GM03348 (cell line): Measurements from ENCODE around the gene PTPRK.

ENCODE experiments used
- DNase-seq: peaks from one replicate; pipeline ENCODE4 v3.0.0; 2012; ENCODE audit warnings: low spot score

Gene PTPRK

DNA sequence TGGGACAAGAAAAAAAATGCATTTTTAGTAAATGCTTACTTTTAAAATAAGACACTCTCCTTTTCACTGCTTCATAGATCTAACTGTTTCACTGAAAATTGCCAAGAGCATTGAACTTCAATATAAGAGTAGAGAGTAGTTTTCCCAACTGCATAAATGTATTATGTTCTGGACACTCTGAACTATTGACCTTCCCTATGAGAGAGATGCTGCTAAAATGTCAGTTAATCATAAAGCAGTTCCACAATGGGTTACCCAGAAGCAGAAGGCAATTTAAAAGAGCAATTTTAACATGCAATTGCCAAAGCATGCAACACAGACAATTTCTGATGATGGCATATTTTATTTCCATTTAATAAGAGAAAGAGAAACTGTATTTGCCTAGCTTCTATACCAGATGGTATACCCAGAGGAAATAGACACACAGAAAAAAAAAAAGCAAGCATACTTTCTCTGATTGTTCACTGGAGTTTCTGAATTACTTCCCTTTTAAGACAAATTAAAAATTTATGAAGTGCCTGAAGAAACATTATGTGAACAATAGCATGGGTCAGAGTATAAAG, 340.4 kb downstream of the PTPRK start:
- DNase-seq = no peak

DNA sequence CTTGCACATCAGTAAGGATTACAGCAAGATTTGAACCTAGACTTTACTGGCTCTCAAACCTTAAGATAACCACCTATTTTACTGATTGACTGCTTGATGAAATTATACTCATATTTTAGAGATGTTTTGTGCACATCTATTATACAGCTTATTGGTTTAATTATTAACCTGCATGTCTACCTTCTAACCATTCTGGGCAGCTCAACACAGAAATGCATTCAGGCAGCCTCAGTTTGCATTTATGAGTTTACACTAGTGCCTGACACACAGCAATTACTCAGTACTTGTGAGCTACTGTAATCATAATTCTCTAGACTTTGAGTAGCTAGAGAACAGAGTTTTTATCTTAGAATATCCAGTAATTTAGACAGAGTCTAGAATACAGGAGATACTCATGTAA, 345.7 kb downstream of the PTPRK start:
- no peak for DNase-seq

DNA sequence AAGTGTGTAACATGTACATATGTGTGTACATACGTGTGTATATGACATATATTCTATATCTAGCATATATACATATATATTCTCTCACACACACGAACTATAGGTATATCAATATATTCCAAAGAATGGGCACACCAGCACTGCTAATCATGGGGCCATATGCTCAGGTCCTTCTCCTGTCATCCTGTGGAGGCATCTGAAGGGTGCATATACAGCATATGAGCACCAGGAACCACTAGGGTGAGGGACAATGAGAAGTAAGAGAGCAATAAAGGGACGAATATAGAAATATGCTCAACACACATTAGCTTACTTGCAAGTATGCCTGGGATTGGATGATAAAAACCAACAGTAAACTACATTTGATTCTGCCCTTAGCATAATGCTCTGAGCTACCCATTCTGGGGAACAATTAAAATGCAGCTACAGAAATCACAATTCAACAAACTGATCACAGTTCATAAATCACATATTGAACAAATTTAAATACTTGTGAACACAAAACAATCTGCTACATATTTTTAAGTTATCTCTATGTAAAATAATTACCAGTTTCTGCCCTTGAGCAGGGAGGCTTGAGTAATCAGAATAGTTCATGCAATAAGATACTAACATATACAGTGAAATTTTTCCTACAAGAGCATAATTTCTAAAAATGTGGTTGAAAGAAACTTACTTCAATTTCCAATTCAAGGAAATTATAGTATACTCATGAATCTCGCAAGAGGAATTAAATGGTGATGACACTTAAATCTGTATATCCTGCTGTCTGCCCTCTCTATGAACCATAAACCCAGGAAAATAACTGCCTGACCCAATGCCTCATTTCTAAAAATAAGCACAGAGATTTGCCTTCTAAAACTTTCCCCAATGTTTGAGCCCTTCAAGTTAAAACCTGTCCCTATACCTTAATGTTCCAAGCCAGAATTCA, 347.4 kb downstream of the PTPRK start:
- no peak for DNase-seq

DNA sequence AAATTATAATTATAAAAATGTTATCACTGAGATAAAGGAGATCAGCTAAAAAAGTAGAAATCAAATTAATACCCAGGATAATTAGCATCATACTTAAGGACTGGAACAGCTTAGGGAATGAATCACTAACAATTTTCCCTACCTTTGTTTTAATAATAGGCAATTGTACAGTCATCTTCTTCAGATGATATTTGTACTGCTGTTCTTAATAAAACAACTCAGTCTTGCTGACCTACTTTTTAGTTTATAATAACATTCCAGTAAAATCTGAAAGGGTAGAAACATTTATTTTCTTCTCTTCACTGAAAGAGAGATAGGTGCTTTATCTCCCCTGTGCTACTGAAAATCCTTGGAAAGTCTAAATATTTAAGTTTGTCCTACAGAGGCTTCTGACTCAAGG, 348.3 kb downstream of the PTPRK start:
- no peak for DNase-seq

DNA sequence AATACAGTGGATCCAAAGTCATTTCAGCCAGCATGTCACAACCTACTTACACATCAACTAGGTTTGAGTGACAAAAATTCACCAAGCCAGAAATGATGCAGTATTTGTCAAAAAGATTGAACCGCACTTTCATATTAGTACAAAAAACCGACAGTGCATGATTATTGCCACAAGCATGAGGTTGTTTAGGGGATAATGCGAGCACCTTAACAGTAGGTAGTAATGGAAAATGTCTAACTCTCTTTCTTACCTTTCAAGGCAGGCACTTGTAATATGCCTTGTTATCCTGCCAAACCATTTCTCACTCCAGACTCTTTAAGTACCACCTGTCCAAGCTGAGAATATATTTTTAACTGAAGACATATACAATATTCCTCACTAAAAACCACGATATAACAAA, 349.2 kb downstream of the PTPRK start:
- DNase-seq = no peak

DNA sequence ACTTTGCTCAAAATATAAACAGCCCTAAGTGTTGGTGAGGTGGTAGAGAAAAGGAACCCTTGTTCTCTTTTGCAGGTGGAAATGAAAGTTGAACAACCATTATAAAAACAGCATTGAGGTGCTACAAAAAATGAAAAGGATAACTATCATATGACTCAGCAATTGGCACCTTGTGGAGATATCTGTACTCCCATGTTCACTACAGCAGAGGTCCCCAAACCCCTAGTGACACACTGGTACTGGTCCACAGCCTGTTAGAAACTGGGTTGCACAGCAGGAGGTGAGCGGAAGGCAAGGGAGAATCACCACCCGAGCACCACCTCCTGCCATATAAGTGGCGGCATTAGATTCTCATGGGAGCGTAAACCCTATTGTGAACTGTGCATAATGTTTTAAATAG, 352.2 kb downstream of the PTPRK start:
- DNase-seq = no peak

DNA sequence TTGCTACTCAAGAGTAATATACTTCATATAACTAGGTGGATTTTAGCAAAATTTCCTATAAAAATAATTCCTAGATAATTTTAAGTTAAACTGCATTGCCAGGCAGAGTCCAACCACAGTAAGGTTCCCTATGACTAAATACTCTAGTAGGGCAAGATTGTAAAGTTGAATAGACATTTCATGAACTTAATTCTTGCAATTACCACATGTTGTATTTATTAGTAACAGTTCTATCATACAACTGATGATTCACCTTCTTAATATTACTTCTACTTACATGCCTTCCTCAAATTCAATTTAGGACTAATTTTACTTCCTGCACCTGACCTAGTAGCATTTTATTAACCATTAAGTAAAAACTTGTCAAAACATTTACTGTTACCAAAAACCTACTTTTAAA, 352.8 kb downstream of the PTPRK start:
- no peak for DNase-seq

DNA sequence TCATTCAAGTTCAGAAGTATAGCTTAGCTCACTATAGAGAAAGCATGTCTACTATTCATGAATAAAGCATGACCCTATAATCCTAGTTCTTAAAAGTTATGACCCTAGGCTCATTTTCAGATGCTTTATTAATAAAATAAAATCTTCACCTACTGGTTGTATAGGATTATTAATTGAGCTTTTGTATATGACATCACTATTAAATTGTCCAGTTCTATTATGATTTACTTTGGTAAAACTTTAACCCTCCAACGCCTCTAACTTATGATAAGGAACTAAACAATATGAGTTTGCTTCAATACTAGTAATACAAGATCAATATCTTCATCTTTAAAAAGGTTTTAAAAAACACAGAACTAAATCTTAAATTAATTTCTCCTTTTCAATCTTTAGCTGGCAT, 356.1 kb downstream of the PTPRK start:
- DNase-seq = no peak

DNA sequence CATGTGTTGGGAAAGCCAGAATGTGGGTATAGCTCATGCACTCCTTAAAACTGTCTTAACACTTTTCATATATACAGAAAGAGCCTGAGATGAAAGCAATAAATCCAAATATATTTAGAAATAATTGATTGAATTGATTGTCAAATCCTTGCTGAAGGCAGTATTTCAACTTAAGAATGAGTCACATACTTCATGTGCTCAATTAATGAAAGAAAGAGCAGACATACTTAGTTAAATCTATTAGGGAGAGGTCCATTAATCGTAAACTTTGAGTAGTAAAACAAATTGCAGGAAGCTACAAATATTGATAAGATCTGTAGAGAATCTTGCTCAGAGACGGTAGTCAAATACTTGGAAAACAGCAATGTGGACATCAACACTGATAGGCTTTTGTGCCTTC, 358.0 kb downstream of the PTPRK start:
- DNase-seq = no peak

DNA sequence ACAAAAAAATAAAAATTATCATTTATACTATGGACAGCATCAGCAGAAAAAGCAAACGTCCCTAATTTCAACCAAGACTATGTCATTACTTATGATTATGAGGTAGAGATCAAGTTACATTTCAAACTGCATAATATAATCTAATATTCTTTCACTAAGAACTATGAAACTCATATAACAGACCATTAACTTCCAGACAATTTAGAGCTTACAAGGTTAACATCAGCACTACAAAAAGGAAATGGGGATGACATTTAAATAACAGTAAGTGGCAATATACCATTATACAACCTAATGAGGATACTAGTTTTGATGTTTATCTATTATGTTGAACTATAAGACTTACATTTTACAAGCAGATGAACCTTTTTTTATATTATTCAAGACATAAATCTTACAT, 358.6 kb downstream of the PTPRK start:
- DNase-seq = no peak

DNA sequence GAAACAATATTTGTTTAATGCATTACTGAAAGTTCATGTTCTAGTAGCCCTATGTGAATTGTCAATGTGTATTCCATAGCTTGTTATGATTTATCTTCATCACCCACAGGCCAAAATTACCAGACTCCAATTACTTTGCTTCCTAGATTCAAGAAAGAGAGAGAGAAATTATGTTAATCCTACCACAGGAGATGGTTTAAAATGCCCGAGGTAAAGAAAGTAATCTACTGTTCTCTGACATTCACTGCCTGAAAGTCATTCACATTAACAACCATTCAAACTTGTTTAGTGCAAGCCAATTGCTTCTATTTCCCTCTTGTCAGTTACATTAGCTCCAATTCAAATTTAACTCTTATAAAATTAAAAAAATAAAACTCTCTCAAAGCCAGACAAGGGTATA, 359.1 kb downstream of the PTPRK start:
- no peak for DNase-seq

DNA sequence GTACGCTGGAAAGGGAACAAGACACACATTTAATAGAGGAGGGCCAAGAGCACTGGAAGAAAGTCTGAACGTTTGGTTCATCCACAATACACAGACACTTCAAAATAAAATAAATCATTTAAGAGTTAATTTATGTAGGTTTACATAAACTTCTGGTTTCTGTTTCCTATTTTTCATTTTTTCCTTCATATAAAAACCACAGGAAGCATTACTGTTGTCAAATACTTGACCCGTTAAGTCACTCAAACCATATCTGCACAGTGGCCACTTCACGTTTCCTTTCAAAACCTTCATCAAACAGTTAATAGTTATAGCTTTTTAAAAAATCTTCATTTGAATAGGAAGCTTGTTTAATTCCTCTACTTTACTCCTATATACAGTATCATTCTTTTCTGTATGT, 361.9 kb downstream of the PTPRK start:
- no peak for DNase-seq

DNA sequence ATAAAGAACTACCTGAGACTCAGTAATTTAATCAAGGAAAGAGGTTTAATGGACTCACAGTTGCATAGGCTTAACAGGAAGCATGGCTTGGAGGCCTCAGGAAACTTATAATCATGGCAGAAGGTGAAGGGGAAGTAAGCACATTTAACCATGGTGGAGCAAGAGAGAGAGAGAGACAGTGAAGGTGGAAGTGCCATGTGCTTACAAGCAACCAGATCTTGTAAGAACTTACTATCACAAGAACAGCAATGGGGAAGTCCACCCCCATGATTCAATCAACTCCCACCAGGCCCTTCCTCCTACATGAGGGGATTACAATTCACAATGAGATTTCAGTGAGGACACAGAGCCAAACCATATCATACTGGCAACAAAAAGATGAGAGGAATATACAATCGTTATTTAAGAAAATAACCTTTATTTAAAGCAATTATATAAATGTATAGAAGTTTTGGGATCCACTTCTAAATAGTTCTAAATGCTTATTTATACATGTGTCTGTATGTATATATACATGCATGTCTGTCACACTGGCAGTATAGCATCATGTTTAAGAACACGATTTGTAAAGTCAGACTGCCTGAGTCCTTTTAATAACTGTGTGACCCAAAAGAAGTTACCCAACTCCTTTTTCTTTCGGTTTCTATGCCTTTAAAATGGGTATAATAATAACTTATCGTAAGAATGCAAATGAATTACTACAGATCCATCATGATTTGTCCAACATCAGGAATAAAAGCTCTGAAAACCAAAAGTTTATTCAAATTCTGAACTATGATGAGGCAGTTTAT, 363.9 kb downstream of the PTPRK start:
- no peak for DNase-seq

DNA sequence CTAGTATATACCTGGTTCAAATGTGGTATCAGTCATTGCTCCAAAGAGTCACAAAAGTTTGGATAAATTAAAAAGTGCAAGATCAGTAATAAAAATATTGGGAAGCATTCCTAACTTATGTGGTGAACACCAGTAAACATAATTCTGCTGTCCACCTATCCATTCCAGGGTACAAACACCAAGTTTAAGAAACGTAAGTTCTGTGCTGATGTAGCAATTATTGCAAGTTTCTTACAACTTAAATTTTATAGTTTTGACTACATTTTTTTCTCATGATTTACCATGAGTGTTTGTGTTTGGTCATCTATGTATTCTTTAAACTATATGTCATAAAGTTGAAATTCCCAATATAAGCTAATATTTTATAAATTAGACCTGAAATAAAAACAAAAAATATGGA, 364.6 kb downstream of the PTPRK start:
- no peak for DNase-seq

DNA sequence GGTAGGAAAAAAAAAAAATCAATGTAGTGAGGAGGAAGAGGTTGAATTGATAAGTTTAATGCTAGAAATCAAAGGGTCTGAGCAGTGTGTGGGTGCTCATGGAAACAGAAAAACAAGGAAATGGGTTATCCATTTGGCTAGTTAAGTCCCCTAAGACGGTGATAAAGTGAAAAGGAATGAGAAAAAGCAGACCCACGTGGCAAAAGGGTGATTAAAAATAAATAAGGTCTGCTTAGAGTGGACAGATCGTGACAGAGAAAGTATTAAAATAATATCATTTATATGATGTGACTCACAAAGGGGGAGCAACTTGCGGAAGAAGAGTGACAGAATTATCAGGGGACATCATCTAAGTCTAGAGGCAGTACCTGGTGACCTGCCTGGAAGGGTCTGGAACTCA, 367.8 kb downstream of the PTPRK start:
- no peak for DNase-seq

DNA sequence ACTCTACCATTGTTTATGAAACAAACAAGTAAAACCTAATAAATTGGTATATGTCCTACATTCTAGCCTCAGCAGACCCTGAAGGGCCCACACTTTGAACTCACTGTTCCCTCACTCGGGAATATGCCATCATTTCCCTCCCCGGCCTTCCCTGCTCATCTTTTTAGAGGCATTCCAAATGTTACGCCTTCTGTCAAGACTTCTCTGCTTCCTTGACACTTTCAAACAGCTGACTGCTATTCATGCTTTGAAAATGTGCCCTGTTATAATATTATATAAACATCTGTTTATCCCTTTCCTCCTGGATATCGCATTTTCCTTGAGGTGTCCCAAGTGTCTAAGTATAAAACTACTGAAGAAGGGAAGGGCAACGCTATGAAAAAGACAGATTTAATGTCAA, 370.0 kb downstream of the PTPRK start:
- DNase-seq = no peak

DNA sequence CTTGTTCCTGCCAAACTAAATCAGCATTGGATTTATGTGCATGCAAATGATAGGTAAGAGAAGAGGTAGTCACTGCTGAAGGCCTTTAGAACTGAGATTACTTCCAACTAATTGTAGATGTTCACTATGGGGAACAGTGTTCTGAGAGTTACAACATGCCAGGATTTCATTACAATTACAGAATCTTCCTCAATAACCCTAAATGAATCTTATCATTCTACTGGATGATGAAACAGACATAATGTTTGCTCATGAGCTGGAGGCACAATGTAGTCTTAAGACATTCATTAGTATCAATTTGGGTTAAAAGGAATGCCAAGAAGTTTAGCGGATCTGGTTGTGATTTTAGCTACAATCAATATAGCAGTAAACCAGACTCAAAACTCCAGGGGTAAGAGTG, 370.6 kb downstream of the PTPRK start:
- DNase-seq = no peak

DNA sequence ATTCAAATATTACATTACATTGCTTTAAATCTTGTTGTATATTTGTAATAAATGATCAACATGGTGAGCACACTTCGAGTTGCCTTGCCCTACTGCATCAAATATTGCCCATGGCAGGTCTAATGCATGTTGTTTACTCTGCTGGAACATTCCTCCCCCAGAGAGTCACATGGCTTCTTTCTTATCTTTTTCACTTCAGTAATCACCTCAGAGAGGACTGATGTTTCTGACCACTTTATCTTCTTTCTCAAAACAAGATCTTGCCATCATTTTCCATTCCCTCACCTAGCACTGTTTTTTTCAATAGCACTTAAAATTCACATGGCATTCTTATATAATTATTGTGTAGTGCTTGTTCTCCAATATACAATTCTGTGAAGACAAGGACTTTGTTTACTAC, 376.1 kb downstream of the PTPRK start:
- DNase-seq = no peak

DNA sequence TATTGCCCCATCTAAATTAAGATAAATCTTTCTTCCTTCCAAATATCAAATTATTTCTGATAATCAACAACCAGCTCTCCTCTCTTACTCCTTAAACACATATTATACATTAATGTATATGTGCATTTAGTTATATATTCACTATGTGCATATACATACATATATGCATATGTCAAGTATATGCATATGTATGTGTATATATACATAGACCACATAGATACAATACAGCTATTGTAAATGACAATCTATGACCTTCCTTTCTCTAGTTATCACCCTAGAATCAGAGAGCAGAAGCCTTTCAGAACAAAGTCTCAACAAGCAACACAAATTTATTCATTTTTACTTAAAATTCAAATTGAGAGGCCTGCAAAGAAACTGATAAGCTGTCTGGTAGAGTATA, 378.5 kb downstream of the PTPRK start:
- no peak for DNase-seq

DNA sequence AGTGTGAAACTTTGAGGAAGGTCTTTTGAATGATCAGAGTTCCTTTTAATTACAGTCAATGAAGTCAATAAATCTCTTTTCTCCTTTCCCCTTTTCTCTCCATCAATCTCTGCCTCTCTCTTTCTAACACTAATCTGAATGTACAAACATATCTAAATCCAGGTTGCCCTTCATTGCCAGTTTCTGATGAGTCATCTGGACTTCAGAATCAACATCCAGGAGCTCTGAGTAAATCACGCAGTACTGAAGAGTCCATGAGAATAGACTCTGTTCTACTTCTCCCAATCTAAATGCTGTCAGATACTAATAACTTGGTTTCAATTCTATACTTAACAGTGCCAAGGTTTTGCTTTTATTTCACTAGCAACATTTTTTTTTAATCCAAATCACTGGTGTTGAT, 380.9 kb downstream of the PTPRK start:
- peak; percentile 6 for DNase-seq

DNA sequence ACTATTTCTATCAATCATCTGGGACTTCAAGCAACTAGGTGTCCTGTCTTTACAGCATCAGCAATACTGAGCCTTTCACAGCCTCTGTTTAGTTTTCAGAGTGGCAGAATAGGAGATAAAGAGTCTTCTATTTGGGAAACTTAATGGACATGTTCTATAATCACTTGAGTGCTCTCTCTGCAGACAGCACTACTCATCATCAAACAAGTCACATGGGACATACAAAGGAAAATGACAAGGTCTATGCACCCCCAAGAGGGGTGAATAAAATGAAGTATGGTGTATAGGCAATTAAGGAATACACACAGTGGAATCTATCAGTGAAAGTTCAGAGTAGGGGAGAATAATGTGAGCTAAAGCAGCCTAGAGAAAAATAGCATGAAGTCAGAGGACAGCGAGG, 381.7 kb downstream of the PTPRK start:
- DNase-seq = no peak

DNA sequence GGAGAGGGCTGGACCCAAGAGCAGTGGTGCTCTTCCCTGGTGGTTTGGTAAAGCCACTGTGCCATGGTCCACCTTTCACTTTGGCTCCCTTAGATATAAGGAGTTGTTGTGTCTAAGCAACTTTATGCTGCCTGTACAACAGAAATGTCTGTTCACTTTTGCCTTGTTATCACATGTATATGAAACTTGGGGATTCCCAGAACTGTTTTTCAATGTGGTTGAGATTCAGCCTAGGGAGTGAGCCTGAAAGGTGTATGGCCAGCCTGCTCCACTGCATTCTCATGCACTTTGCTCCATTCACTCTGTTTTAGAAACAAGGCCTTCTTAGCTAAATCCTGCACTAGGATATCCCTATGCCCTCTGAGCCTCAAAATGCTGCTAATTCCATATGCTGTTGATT, 385.1 kb downstream of the PTPRK start:
- no peak for DNase-seq

DNA sequence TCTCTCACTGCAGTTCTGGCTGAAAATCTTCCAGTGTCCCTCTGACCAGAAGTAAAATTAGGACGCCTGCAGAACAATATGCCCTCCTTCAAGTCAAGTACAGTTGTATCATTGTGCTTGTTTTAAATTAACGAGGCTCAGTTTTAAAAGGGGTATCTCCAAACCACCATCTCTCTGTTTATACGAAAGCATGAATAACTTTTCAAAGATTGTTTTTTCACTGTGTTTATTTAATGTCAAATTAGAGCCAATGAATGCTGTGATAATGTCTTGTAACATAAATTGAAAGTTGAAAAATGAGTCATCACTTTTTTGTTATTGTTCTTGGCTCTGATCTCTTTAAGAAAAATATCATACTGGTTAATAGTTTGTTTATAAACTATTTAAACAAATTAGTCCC, 388.8 kb downstream of the PTPRK start:
- DNase-seq = no peak
